Keratinocyte (primary cell): ENCODE data around the gene NFASC. TPM values are rescaled to one million over a fixed set of nuclear protein-coding genes. Genes with fewer than 3 reads are reported as not detected.

ENCODE experiments used
- DNase-seq: peaks from one replicate; pipeline ENCODE4 v3.0.0-alpha.2; 2011; ENCODE audit warnings: low read depth, missing footprints, low spot score
- FAIRE-seq: peaks from 2 replicates; lab custom pipeline; 2011; peaks lifted over from hg19 to GRCh38; lab: Jason Lieb, UNC
- H2AFZ ChIP-seq: 2 replicates; pipeline ENCODE4 v1.6.0; 2012; ENCODE audit warnings: low read length, control low read depth, inconsistent platforms; ENCODE audit not compliant: control insufficient read depth
- H3K27ac ChIP-seq: 2 replicates; pipeline ENCODE4 v1.5.1; 2011; ENCODE audit warnings: low read length; ENCODE audit not compliant: control insufficient read depth, insufficient read depth
- H3K27me3 ChIP-seq: 3 replicates; pipeline ENCODE4 v1.6.0; 2011; ENCODE audit warnings: low read length; ENCODE audit not compliant: control insufficient read depth, insufficient read depth; ENCODE audit errors: extremely low read depth
- H3K36me3 ChIP-seq, 2 experiments: 2 replicates in 1 of 2; 3 replicates in 1 of 2; pipeline ENCODE4 v1.5.1; 2011; ENCODE audit warnings: low read length in 2 of 2, mild to moderate bottlenecking in 1 of 2; ENCODE audit not compliant: control insufficient read depth in 2 of 2, insufficient read depth in 2 of 2; ENCODE audit errors: extremely low read depth in 1 of 2
- H3K4me1 ChIP-seq: 3 replicates; pipeline ENCODE4 v1.5.1; 2011; ENCODE audit warnings: low read length; ENCODE audit not compliant: control insufficient read depth, insufficient read depth; ENCODE audit errors: extremely low read depth
- H3K4me2 ChIP-seq: 3 replicates; pipeline ENCODE4 v1.6.0; 2011; ENCODE audit warnings: low read depth, low read length; ENCODE audit not compliant: control insufficient read depth, insufficient read depth; ENCODE audit errors: extremely low read depth
- H3K4me3 ChIP-seq, 3 experiments: fragments of 200-600 bp in 1 of 3; sonication (generic) in 1 of 3; 2 replicates in 2 of 3; 3 replicates in 1 of 3; pipeline ENCODE4 v1.5.1; 2011 to 2016; ENCODE audit warnings: low read length in 3 of 3, mild to moderate bottlenecking in 3 of 3, control low read depth in 2 of 3, inconsistent platforms in 1 of 3, low read depth in 1 of 3, mixed read lengths in 1 of 3, mixed run types in 1 of 3, moderate library complexity in 1 of 3; ENCODE audit not compliant: control insufficient read depth in 2 of 3, insufficient read depth in 2 of 3; ENCODE audit errors: extremely low read depth in 1 of 3
- H3K79me2 ChIP-seq: 2 replicates; pipeline ENCODE4 v1.6.0; 2012; ENCODE audit warnings: low read length; ENCODE audit not compliant: control insufficient read depth, insufficient read depth
- H3K9ac ChIP-seq: 3 replicates; pipeline ENCODE4 v1.6.0; 2011; ENCODE audit warnings: low read length; ENCODE audit not compliant: control insufficient read depth, insufficient read depth; ENCODE audit errors: extremely low read depth
- H3K9me1 ChIP-seq: 3 replicates; pipeline ENCODE4 v1.6.0; 2011; ENCODE audit warnings: low read length; ENCODE audit not compliant: control insufficient read depth, insufficient read depth; ENCODE audit errors: extremely low read depth
- H3K9me3 ChIP-seq: 2 replicates; pipeline ENCODE4 v1.5.1; 2012; ENCODE audit warnings: low read depth, low read length; ENCODE audit not compliant: control insufficient read depth
- H4K20me1 ChIP-seq: 3 replicates; pipeline ENCODE4 v1.6.0; 2011; ENCODE audit warnings: low read length; ENCODE audit not compliant: control insufficient read depth, insufficient read depth; ENCODE audit errors: extremely low read depth
- EZH2 ChIP-seq: IDR thresholded peaks from one replicate; pipeline ENCODE4 v1.6.1; 2012; ENCODE audit warnings: inconsistent platforms, mild to moderate bottlenecking, low read length, moderate library complexity
- dilution Hi-C: fragments of 300-500 bp; cut with MboI; formaldehyde crosslinking; loops from one replicate; pipeline ENCODE4 v1.7.0; 2020; ENCODE audit warnings: low sequenced_read_pairs; ENCODE audit not compliant: extremely low pct_ligation_motif_present
- polyA plus RNA-seq, 5 experiments: library from polyadenylated mRNA; depleted of rRNA in 3 of 5; stranded (reverse) in 3 of 5; stranded (forward) in 1 of 5; unstranded in 1 of 5; fragments of >200 nt; gene quantifications; 1 replicate in 1 of 5; 2 replicates in 3 of 5; 3 replicates in 1 of 5; pipeline versions ENCODE4 v1.2.1 to v1.2.3, GENCODE V29; 2011 to 2012; ENCODE audit warnings: missing spikeins in 2 of 5, low read depth in 1 of 5, low replicate concordance in 1 of 5
- TF ChIP-seq, protein P1 (sequence below), 3 experiments: IDR thresholded peaks in 1 of 3; conservative IDR thresholded peaks in 1 of 3; optimal IDR thresholded peaks in 1 of 3; 2 replicates in 2 of 3; 3 replicates in 1 of 3; pipeline versions ENCODE3 to v1.5.1; 2011; ENCODE audit warnings: low read length in 3 of 3, mild to moderate bottlenecking in 3 of 3, moderate library complexity in 2 of 3, control low read depth in 1 of 3, inconsistent platforms in 1 of 3; ENCODE audit not compliant: insufficient read depth in 2 of 3; ENCODE audit errors: extremely low read depth in 1 of 3

Gene NFASC
- polyA plus RNA-seq, 1 donor (not counting 4 experiments of a cell fraction or from before 2014, with no cell fraction given) = 4.3 TPM

DNA sequence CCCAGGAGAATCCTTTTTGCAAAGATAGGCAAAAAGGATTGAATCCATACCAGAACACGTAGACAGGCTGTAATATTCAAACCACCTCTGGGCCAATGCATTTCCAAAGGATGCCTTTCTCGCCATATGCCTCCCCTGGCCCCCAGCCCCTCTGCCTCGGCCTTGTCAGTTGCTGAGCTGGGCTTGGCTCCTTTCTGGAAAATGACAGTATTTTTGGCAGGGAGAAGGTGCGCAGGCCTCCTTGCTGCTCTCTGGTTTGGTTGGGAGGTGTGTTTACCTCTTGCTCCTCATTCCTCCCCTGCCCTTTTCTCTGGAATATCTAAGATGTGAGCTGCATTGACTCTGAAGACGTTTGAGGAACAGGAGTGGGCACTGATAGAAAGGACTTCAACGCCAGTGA lies 146.3 kb downstream of the NFASC start:
- dilution Hi-C loops = no loop called here
- no peaks in the 10 kb centered on the region for H4K20me1 ChIP-seq
- TF ChIP-seq EZH2 = no peak
- TF ChIP-seq, protein P1, sequence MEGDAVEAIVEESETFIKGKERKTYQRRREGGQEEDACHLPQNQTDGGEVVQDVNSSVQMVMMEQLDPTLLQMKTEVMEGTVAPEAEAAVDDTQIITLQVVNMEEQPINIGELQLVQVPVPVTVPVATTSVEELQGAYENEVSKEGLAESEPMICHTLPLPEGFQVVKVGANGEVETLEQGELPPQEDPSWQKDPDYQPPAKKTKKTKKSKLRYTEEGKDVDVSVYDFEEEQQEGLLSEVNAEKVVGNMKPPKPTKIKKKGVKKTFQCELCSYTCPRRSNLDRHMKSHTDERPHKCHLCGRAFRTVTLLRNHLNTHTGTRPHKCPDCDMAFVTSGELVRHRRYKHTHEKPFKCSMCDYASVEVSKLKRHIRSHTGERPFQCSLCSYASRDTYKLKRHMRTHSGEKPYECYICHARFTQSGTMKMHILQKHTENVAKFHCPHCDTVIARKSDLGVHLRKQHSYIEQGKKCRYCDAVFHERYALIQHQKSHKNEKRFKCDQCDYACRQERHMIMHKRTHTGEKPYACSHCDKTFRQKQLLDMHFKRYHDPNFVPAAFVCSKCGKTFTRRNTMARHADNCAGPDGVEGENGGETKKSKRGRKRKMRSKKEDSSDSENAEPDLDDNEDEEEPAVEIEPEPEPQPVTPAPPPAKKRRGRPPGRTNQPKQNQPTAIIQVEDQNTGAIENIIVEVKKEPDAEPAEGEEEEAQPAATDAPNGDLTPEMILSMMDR (optimal IDR thresholded peaks at IDR 0.05 in 1 of 3, IDR thresholded peaks at IDR 0.05 in 1 of 3, conservative IDR thresholded peaks at IDR 0.05 in 1 of 3; ENCODE audit: extremely low read depth in 1 of 3, insufficient read depth in 2 of 3, low read length in 3 of 3) = no peak
- DNase-seq (no peak), FAIRE-seq (no peak)
- no peak overlapping the region for H3K4me2 ChIP-seq
- H3K9ac ChIP-seq = no peak overlapping the region
- H3K27me3 ChIP-seq = peaks cover 37% of the 10 kb centered on the region
- no peaks in the 10 kb centered on the region for H3K36me3 ChIP-seq
- H3K9me3 ChIP-seq = no peaks in the 10 kb centered on the region
- H3K9me1 ChIP-seq = no peaks in the 10 kb centered on the region
- H2AFZ ChIP-seq = no peak overlapping the region
- peaks cover 5% of the 10 kb centered on the region for H3K4me1 ChIP-seq
- no peak overlapping the region for H3K4me3 ChIP-seq
- no peak overlapping the region for H3K27ac ChIP-seq
- no peaks in the 10 kb centered on the region for H3K79me2 ChIP-seq

DNA sequence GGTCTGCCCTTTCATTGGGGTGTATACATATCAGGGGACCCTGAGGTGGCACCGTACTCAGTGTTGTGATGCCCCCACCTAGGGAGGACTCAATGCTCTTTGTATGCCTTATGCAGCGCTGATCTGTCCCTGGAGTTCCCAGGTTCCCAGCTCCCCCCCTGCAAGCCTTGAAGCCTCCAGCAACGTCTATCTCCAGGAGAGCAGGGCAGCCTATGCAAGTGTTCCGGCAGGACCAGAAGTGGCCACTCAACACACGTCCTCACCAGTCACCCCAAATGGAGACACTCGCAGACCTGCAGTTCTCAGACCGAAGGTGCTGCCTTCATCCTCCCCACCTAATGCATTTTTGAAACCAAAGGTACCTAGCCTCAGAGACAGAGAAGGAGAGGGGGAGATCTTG lies 147.1 kb downstream of the NFASC start:
- no peak overlapping the region for H2AFZ ChIP-seq
- H3K36me3 ChIP-seq = no peaks in the 10 kb centered on the region
- H3K9me1 ChIP-seq = no peaks in the 10 kb centered on the region
- FAIRE-seq (no peak), DNase-seq (no peak)
- H3K9ac ChIP-seq = no peak overlapping the region
- H3K4me1 ChIP-seq = peaks cover 5% of the 10 kb centered on the region
- H3K27ac ChIP-seq = no peak overlapping the region
- H3K79me2 ChIP-seq = no peaks in the 10 kb centered on the region
- TF ChIP-seq, protein P1 (optimal IDR thresholded peaks at IDR 0.05 in 1 of 3, IDR thresholded peaks at IDR 0.05 in 1 of 3, conservative IDR thresholded peaks at IDR 0.05 in 1 of 3; ENCODE audit: extremely low read depth in 1 of 3, insufficient read depth in 2 of 3, low read length in 3 of 3) = no peak
- TF ChIP-seq EZH2 = no peak
- no peak overlapping the region for H3K4me3 ChIP-seq
- no peak overlapping the region for H3K4me2 ChIP-seq
- dilution Hi-C loops = no loop called here
- no peaks in the 10 kb centered on the region for H4K20me1 ChIP-seq
- no peaks in the 10 kb centered on the region for H3K9me3 ChIP-seq
- peaks cover 31% of the 10 kb centered on the region for H3K27me3 ChIP-seq
